CD4-positive, alpha-beta T cell treated with Interleukin-10 for 1 hour (primary cell): Measurements from ENCODE around the gene PCSK6.
"Not testable (repeated sequence)": the region's sequence is repeated elsewhere in the genome, so short reads cannot be mapped to it uniquely, and the experiment has no call there.

Experiments
- DNase-seq: peaks from one replicate; pipeline ENCODE4 v3.0.0-alpha.2; 2020

Gene PCSK6

GRCh38 chr15:101396484-101397261, 92.8 kb downstream of the PCSK6 start:
- no peak for DNase-seq

- DNase-seq: no peak
Measured at GRCh38 chr15:101394654-101395053, 94.9 kb downstream of the PCSK6 start.

- DNase-seq: no peak
Measured at GRCh38 chr15:101394056-101394630, 95.4 kb downstream of the PCSK6 start.

GRCh38 chr15:101393172-101393571, 96.3 kb downstream of the PCSK6 start:
- DNase-seq: no peak

GRCh38 chr15:101391981-101392640, 97.4 kb downstream of the PCSK6 start:
- no peak for DNase-seq

- DNase-seq: no peak
Measured at GRCh38 chr15:101391431-101391830, 98.1 kb downstream of the PCSK6 start.

GRCh38 chr15:101390462-101390861, 99.0 kb downstream of the PCSK6 start:
- no peak for DNase-seq

- DNase-seq: no peak
Measured at GRCh38 chr15:101390060-101390459, 99.4 kb downstream of the PCSK6 start.

- no peak for DNase-seq
Measured at GRCh38 chr15:101389362-101389761, 100.1 kb downstream of the PCSK6 start.

- no peak for DNase-seq
Measured at GRCh38 chr15:101388046-101388445, 101.5 kb downstream of the PCSK6 start.

- DNase-seq: no peak
Measured at GRCh38 chr15:101387574-101387973, 101.9 kb downstream of the PCSK6 start.

- DNase-seq: no peak
Measured at GRCh38 chr15:101386967-101387366, 102.5 kb downstream of the PCSK6 start.

- no peak for DNase-seq
Measured at GRCh38 chr15:101386006-101386405, 103.5 kb downstream of the PCSK6 start.

- DNase-seq: no peak
Measured at GRCh38 chr15:101384276-101384675, 105.2 kb downstream of the PCSK6 start.

- no peak for DNase-seq
Measured at GRCh38 chr15:101382544-101382943, 107.0 kb downstream of the PCSK6 start.

- DNase-seq: no peak
Measured at GRCh38 chr15:101381671-101382212, 107.8 kb downstream of the PCSK6 start.

GRCh38 chr15:101380146-101380545, 109.4 kb downstream of the PCSK6 start:
- DNase-seq: no peak

GRCh38 chr15:101379647-101380046, 109.9 kb downstream of the PCSK6 start:
- DNase-seq: no peak

- no peak for DNase-seq
Measured at GRCh38 chr15:101378879-101379278, 110.6 kb downstream of the PCSK6 start.

GRCh38 chr15:101378171-101378755, 111.2 kb downstream of the PCSK6 start:
- no peak for DNase-seq

GRCh38 chr15:101376615-101377395, 112.7 kb downstream of the PCSK6 start:
- DNase-seq: no peak

GRCh38 chr15:101375006-101375405, 114.5 kb downstream of the PCSK6 start:
- DNase-seq: not testable (repeated sequence)

GRCh38 chr15:101374326-101374725, 115.2 kb downstream of the PCSK6 start:
- no peak for DNase-seq
